ENCODE measurements around the gene SLC37A4.
"Not testable (repeated sequence)": the region's sequence is repeated elsewhere in the genome, so short reads cannot be mapped to it uniquely, and the experiment has no call there.

SLC37A4 gene

DNA sequence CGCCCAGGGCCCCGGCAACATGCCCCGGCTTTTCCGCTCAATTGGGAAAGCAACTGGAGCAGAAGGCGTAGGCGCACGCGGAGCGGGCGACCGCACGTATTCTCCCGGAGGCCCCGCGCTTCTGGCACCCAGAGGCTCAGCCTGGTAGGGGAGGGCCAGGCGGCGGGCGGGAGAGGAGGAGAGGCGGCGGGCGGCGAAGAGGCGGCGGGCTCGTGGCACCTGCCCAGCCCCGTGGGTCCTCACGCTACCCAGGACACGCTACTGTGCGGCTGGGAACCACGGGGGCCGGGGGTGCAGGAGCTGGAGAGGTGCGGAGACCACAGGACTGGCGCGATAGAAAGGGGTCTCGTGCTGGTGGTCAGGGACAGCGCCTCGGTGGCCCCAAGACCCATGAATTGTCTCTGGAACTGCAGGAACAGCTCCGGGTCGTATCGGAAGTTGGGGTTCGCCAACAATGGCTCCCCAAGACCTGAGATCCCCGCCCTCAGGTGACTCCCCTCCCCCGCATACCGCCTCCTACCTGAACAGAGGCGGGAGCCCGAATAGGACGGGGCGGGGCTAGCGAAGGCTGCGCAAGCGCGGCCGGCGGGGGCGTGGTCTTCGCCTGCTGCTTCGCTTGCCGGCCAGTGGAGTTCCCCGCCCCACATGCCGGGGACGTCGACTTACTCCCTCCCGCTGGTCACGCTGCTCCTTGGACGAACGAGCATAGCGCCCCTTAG, at the start of gene SLC37A4:
SLC37A4 (minus strand) TSS at position 549 of the 719 bp plus-strand sequence.
- DNase-seq (ENCODE audit: low spot score), result peak; percentile 97

DNA sequence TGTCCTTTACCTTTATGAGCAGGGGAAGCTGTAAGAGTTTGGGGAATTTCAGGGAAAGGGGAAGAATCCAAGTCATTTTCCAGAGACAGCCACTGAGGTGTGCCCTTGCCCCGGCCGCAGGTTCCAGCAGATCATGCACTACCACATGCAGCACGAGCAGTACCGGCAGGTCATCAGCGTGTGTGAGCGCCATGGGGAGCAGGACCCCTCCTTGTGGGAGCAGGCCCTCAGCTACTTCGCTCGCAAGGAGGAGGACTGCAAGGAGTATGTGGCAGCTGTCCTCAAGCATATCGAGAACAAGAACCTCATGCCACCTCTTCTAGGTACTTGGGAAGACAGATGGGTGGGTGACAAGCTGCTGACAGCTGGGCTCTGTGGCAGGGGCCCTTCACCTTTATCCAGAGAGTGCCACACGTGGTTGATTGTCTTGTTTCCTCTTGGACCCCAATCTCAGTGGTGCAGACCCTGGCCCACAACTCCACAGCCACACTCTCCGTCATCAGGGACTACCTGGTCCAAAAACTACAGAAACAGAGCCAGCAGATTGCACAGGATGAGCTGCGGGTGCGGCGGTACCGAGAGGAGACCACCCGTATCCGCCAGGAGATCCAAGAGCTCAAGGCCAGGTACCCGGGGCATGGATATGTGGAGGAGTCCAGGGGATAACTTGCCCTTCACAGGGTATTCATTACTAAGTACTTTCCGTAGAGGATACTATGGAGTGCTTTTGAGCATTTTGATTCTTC, 48.2 kb upstream of the SLC37A4 start:
- no peak for DNase-seq (ENCODE audit: low spot score)

DNA sequence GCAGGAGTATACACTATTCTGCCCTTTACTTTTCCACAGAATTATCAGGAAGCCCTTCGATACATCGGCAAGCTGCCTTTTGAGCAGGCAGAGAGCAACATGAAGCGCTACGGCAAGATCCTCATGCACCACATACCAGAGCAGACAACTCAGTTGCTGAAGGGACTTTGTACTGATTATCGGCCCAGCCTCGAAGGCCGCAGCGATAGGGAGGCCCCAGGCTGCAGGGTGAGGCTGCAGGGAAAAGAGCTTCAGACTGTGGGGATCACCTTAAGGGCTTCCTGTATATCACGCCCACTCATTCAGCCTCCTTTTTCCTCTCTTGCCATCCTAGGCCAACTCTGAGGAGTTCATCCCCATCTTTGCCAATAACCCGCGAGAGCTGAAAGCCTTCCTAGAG, 47.2 kb upstream of the SLC37A4 start:
- DNase-seq (ENCODE audit: low spot score), result no peak

DNA sequence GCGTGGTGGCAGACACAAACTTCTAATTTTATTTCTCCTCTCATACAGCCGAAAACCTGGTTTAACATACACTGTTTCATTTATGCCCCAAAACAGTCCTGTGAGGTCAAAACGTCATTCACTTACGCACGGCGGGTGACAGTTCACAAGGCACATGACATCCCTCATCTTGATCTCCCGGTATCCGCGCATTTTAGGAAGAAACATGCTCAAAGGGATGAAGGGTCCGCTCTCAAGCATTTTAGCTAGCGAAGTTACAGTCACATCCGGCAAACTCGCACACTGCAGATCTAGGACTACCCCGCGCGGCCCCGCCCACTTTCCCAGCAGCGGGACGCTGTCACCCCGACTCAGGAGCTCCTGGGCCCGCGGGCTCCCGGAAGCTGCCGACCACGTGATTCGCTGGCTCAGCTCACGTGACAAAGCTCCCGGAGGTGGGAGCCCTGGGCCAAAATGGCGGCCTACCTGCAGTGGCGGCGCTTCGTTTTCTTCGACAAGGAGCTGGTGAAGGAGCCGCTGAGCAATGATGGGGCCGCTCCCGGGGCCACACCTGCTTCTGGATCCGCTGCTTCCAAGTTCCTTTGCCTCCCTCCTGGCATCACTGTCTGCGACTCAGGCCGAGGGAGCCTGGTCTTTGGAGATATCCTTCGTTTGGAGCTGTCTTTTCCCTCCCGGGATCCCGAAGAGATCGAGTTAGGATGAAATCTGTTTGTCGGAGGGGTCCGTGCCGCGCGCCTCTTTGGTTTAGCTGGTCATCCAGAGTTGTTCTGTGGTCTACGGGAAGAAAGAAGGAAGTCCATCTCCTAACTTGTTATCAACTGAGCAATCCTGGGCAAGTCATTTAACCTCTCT, 36.9 kb upstream of the SLC37A4 start, which contains the start of gene VPS11:
VPS11 (plus strand) TSS at position 448 of the 852 bp plus-strand sequence; CDS start at position 454, 6 bp downstream.
- DNase-seq (ENCODE audit: low spot score), result peak; percentile 96

DNA sequence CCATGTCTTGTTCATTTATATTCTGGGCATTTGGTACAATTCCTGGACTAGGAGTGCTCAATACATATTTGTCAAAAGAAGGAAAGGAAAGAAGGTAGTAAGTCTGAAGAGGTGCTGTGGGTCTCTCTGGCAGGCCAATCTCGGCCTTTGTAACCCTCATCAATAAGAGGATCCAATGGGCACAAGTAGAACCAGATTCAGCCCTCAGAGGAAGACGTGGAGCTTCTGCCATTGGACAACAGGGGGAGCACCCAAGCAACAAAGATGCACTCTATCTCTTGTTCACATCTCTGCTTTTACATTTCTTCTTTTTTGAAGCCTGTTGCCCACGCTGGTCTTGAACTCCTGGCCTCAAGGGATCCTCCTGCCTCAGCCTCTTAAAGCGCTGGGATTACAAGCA, 34.7 kb upstream of the SLC37A4 start:
- no peak for DNase-seq (ENCODE audit: low spot score)

DNA sequence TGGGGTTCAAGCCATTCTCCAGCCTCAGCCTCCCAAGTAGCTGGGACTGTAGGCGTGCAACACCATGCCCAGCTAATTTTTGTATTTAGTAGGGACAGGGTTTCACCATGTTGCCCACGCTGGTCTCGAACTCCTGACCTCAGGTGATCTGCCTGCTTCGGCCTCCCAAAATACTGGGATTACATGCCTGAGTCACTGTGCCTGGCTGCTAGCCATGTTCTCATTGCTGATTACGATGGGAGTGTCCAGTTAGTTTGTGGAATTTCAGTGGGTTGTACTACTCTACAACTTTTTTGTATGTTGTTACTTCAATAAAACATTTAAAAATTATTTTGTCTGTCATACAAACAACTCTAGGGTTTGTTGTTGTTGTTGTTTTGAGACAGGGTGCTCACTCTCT, 32.1 kb upstream of the SLC37A4 start:
- DNase-seq (ENCODE audit: low spot score), result peak; percentile 28

DNA sequence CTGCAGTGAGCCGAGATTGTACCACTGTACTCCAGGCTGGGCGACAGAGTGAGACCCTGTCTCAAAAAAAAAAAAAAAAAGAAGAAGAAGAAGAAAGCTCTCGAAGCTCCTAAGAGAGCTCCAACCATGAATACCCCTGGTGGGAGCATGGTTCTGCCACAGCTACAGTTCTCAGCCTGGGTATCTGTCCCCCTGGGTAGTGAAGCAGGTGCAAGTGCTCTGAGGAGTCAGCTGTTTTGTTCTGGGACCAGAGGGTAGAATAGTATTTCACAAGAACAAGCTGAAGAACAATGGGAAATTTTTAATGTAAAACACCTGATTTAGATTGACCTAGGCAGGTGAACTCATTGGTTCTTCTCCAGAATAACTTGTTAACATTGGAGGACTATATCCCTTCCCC, 30.6 kb upstream of the SLC37A4 start:
- no peak for DNase-seq (ENCODE audit: low spot score)

DNA sequence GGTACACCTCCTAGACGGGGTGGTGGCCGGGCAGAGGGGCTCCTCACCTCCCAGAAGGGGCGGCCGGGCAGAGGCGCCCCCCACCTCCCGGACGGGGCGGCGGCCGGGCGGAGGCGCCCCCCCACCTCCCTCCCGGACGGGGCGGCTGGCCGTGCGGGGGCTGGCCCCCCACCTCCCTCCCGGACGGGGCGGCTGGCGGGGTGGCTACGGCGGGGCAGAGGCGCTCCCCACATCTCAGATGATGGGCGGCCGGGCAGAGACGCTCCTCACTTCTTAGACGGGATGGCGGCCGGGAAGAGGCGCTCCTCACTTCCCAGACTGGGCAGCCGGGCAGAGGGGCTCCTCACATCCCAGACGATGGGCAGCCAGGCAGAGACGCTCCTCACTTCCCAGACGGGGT, 28.5 kb upstream of the SLC37A4 start:
- DNase-seq (ENCODE audit: low spot score), result not testable (repeated sequence)

DNA sequence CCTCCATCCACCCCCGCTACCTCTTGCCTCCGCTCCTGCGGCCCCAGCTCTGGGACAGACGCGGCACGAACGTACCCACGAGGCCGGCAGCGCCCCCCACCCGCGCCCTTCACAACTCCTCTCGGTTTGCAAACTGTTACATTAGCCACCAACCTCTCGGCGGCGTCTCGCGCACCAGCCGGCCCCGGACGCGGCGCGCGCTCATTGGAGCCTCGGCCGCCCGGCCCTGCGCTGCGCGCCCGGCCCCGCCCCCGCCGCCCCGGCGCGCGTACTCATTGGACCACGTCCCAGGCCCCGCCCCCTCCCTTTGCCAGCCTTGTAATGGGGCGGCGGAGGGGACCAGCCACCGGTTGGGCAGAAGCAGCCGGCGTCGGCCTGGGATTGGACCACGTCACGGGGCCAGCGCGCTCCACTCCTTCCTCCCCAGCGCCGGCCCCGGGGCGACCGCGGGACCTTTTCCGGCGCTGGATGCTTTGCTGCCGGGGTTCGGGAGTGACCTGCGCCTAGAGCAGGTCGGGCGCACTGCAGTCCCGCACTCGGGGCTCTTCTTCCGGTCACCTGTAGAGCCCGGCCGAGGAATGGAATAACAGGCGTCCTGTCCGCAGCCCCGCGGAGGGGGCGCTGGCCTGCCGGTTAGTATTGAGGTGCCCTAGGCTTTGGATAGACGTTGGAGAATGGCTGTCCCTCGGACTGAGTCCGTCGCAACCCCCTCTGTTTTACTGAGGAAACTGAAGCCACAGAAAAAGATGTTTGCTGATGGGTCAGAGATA, 26.5 kb upstream of the SLC37A4 start, which contains the start of gene HYOU1:
HYOU1 (minus strand) TSS at position 206 of the 770 bp plus-strand sequence. CDS start 1,045 bp downstream, outside the sequence.
- DNase-seq (ENCODE audit: low spot score), result peak; percentile 98

DNA sequence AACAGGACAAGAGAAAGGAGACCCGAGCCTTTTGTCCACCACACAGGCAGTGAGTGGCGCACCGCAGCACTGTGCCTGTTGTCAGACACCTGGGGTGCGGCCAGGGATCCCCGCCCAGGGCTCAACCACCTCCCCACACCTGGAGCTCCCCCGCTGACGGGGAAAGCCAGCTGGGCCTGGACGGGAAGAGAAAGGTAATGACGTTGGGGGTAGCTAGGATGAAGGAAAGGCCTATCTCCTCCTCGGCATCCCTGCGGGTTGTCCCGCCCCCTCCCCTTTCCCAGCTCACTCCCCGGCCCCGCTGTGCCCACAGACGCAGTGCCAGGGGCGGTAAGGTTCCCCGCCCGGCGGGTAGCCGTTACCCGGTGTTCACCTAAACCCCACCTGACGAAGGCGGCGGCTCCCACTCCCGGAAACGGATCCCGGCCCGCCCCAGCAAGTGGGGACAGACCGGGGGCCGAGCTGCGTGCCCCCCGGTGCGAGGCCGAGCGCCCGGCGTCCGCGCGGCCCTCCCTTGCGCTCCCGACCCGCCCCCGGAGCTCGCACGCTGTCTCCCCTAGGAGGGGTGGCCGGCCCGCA, 25.8 kb upstream of the SLC37A4 start:
- peak; percentile 20 for DNase-seq (ENCODE audit: low spot score)

DNA sequence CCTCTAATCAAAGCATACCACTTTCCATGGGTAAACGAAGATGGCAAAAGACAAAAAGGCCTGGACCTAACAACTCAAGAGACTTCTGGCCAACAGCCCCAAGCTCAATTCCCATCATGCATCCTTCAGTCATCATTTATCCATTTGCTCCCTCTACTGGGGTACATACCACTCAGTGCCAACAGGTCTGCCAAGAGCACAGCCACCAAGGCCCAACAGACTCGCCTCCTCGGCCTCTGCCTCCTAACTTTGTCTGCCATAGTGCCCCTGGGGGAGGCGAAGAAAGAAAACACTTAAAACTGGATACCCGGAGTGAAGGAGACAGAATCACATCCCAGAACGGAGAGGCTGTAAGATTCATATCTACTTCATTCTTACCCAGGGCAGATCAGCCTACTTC, 25.2 kb upstream of the SLC37A4 start:
- DNase-seq (ENCODE audit: low spot score), result peak; percentile 8

DNA sequence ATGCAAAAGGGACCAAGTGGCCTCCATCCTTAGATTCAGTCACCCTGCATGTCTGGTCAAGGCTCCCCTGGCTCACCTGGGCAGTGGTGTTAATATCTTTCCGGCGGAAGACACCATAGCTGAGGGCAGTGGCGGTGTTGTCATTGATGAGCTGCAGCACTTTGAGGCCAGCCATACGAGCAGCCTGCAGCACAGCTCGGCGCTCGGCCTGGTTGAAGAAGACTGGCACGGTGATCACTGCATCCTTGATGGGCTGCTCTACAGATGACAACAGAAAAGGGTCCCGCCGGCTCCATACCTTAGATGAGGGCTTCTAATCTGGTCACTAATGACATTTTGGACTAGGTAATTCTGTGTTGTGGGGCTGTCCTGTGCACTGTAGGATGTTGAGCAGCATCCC, 23.7 kb upstream of the SLC37A4 start:
- no peak for DNase-seq (ENCODE audit: low spot score)

DNA sequence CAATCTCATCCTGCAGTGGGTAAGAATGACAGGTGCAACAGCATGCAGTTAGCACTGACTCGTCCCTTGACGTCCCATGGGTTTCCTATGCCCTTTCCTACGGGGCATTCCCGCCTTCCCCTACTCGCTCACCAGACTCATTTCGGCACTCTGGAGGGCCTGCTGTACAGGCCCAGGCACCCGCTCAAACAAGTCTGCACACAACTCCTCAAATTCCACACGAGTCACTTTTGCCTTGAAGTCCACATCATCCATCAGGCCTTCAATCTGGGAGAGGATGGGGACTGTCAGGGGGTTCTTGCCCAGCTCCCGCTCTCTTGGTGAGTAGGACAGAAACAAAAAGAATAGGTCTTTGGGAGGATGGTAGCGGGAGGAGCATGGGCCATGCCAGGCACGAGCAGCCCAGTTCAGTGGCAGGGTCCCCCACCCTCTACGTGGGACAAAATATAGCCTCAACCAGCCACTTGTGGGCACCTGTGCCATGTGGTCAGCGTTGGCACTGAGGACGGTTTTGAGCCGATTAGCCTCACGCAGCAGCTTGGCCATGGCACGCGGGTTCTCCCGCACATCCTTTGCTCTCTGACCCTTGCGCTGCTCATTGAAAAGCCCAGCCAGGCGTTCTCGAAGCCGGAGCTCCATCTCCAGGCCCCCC, 21.6 kb upstream of the SLC37A4 start:
- DNase-seq (ENCODE audit: low spot score), result no peak

DNA sequence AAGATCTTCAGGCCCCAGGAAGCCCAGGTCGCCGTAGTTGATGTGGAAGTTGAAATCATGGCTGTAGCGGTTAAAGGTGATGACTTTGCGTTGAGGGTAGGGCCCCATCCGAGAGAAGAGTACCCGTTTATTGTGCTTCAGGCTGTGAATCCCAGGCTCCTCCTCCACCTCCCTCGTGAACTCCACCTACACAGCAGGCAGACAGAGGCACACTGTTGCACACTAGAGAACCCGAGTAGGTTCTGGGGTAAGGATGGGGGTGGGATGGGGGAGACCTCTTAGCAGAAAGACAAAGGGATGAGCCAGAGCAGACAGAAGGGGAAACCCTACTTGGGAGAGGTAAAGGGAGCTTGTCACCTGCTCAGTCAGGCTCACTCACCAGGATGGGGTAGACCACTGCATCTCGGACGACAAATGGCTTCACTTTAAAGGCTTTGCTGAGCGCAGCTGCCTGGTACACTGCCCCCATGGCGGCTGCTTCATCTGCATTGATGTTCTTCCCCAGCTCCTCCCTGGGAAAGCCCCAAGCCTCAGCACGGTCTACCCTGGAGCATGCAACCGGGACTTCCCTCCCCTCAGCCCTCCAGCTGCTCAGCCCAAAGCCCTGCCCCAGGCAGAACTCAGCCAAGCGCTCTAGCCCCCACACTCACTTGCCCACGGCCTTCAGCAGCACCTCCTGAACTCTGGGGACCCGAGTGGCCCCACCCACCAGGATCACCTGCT, 20.9 kb upstream of the SLC37A4 start:
- no peak for DNase-seq (ENCODE audit: low spot score)

DNA sequence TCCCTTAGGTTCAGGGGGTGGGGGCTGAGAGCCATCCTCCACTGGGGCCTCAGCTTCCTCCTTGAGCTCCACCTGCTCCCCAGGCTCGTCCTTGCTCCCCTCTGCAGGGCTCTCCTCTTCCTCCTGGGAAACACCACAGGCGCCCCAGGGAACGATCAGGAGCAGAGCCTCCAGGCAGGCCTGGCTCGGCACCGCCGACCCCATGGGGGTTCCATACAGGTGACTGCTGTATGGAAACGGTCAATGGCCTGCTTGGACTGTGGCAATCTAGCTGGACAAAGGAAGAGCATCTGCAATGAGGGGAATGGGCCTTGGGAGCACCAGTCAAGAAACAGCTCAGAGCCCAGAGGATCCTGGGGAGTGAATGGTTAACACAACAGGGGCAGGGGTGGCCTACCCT, 18.4 kb upstream of the SLC37A4 start:
- DNase-seq (ENCODE audit: low spot score), result no peak

DNA sequence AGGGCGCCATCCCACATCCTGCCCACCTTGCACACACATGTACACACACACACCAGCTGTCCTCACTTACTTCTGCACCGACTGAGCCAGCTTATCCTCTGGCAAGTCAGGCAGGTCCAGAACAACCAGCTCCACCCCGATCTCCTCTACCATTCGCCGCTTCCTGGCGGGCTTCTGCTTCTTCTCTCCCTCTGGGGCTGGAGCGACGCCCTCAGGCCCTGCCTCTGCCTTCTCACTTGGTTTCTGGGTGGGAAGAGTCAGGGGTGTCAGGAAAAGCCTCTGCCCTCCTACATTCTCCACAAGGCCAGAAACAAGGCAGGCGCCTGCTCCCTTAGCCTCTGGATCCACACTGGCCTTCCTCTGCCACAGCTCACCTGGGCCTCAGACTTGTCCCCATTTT, 18.0 kb upstream of the SLC37A4 start:
- no peak for DNase-seq (ENCODE audit: low spot score)

DNA sequence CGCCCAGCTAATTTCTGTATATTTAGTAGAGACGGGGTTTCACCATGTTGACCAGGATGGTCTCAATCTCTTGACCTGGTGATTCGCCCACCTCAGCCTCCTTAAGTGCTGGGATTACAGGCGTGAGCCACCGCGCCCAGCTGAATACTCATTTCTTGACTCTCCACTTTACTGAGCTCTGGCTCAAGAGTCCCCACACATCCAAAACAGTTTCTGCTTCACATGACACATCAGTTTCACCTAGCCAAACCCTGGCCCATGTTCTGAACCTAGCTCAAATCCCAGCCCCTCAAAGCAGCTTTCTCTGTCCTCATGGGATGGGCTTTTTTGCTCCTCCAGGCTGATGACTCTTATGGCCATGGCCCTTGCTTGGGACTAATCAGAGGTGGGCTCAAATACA, 16.5 kb upstream of the SLC37A4 start:
- DNase-seq (ENCODE audit: low spot score), result no peak

DNA sequence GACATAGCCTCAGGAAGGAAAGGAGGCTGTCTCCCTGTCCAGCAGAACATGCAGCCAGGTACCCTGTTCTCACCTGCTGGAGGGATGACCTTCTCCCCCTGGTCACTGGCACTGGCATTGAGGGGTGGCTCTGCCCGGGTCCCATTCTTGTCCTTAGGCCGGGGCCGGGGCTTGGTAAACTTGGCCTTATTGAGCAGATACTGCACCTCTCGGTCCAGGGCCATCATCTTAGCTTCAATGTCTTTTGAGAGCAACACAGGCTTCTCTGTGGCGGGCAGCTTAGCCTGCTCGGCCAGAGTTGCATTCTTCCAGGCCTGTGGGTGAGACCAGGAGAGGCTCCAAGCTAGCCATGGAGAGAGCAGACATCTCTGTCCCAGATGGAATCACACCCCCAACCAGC, 15.8 kb upstream of the SLC37A4 start:
- DNase-seq (ENCODE audit: low spot score), result no peak

DNA sequence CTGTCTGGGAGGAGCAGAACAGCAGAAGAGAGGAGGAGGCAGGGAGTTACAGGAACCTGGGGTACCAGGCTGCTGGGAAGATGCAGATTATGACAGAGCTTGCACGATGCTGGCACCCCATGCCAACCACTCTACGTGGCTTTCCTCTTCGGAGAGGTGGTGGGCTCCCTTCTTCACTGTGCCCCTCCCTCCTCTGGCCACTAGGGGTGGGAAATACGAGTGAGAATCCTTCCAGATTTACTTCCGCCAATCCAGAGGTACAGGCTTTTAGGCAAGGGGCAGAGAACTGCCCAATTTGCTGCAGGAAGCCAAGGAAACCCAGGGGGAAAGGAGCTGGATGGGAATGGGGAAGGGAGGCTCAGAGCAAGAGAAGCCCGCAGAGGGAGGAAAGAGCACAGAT, 14.0 kb upstream of the SLC37A4 start:
- no peak for DNase-seq (ENCODE audit: low spot score)

DNA sequence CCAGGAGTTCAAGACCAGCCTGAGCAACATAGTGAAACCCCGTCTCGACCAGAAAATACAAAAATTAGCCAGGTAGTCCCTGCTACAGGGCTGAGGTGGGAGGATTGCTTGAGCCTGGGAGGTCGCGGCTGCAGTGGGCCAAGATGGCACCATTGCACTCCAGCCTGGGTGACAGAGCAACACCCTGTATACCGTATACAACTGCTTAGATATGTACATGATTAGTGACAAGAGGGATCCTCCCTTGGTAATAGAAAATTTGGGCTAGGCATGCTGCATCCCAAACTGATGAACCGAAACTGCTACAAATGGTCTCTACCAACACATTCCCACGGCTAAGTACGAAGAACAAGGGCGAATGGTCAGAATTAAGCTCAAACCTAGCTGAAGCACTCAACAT, 12.2 kb upstream of the SLC37A4 start:
- DNase-seq (ENCODE audit: low spot score), result no peak

All from LoVo (cell line).